OCI-LY3 (cell line): ENCODE results near the gene TPRN.

Experiments
- CTCF ChIP-seq: fragments of 200-600, 300-600 bp; sonication (generic); IDR thresholded peaks from 2 replicates; pipeline ENCODE4 v1.5.1; 2014; ENCODE audit warnings: antibody characterized with exemption, low read length, low read depth
- EZH2phosphoT487 ChIP-seq: fragments of 200-600 bp; shearing (Covaris generic); IDR thresholded peaks from 2 replicates; pipeline ENCODE4 v1.6.1; 2018; ENCODE audit warnings: antibody characterized with exemption, mixed run types, low read depth

- TF ChIP-seq CTCF (no peak), EZH2phosphoT487 (no peak)
These were observed 27.4 kb downstream of the TPRN start for GRCh38 chr9:137172901-137173795.
